Muscle of back (tissue), 11 donors: ENCODE data around the gene ZNF366. TPM values are rescaled to one million over a fixed set of nuclear protein-coding genes. Genes with fewer than 3 reads are reported as not detected.

Experiments
- DNase-seq, 3 donors: peaks; one replicate each; pipeline versions ENCODE4 v3.0.0 to v3.0.0-alpha.2; 2013
- polyA plus RNA-seq, 10 donors: library from polyadenylated mRNA; unstranded; fragments of 120-200 nt; gene quantifications; one replicate each; pipeline ENCODE4 v1.2.1, GENCODE V29; 2013; ENCODE audit not compliant: insufficient read length in 10 of 10

Gene ZNF366
- polyA plus RNA-seq, 10 donors = 2.1 to 3.8 (median 3.1) TPM

- no peak for DNase-seq
Observed at GRCh38 chr5:72468024-72468423, 39.2 kb downstream of the ZNF366 start.

GRCh38 chr5:72467461-72467860 is 39.7 kb downstream of the ZNF366 start:
- no peak for DNase-seq

GRCh38 chr5:72465601-72466563 is 41.3 kb downstream of the ZNF366 start:
- DNase-seq = no peak

- no peak for DNase-seq
Observed at GRCh38 chr5:72465066-72465465, 42.1 kb downstream of the ZNF366 start.

GRCh38 chr5:72464071-72464470 is 43.1 kb downstream of the ZNF366 start:
- DNase-seq = no peak

- DNase-seq = no peak
Observed at GRCh38 chr5:72463449-72464052, 43.7 kb downstream of the ZNF366 start.

- no peak for DNase-seq
Observed at GRCh38 chr5:72460413-72460812, 46.8 kb downstream of the ZNF366 start.

GRCh38 chr5:72459913-72460312 is 47.3 kb downstream of the ZNF366 start:
- no peak for DNase-seq

- DNase-seq = no peak
Observed at GRCh38 chr5:72459089-72459661, 48.0 kb downstream of the ZNF366 start.

- DNase-seq = no peak
Observed at GRCh38 chr5:72458407-72458806, 48.8 kb downstream of the ZNF366 start.

GRCh38 chr5:72457491-72457890 is 49.7 kb downstream of the ZNF366 start:
- no peak for DNase-seq

GRCh38 chr5:72456391-72457074 is 50.7 kb downstream of the ZNF366 start:
- no peak for DNase-seq

GRCh38 chr5:72455476-72455875 is 51.7 kb downstream of the ZNF366 start:
- DNase-seq = no peak

- no peak for DNase-seq
Observed at GRCh38 chr5:72454996-72455395, 52.2 kb downstream of the ZNF366 start.

- DNase-seq = no peak
Observed at GRCh38 chr5:72453246-72453775, 53.9 kb downstream of the ZNF366 start.

- DNase-seq = peak; percentile 87 to 97 (median 96)
Observed at GRCh38 chr5:72452515-72453245, 54.5 kb downstream of the ZNF366 start.

GRCh38 chr5:72451741-72452505 is 55.3 kb downstream of the ZNF366 start:
- DNase-seq = peak; percentile 92 to 97 (median 94)

- DNase-seq = no peak
Observed at GRCh38 chr5:72448368-72448767, 58.8 kb downstream of the ZNF366 start.

GRCh38 chr5:72447751-72448150 is 59.5 kb downstream of the ZNF366 start:
- DNase-seq = no peak

- no peak for DNase-seq
Observed at GRCh38 chr5:72445969-72446368, 61.2 kb downstream of the ZNF366 start.
